Measurements from ENCODE around the gene PLTP. TPM values are rescaled to one million over a fixed set of nuclear protein-coding genes. Genes with fewer than 3 reads are reported as not detected.

The PLTP gene
- total and polyA plus RNA-seq, 2 of the 13 experiments (the other 11 are each of a cell fraction or from before 2014, with no cell fraction given) = 16.9 to 28.6 TPM

DNA sequence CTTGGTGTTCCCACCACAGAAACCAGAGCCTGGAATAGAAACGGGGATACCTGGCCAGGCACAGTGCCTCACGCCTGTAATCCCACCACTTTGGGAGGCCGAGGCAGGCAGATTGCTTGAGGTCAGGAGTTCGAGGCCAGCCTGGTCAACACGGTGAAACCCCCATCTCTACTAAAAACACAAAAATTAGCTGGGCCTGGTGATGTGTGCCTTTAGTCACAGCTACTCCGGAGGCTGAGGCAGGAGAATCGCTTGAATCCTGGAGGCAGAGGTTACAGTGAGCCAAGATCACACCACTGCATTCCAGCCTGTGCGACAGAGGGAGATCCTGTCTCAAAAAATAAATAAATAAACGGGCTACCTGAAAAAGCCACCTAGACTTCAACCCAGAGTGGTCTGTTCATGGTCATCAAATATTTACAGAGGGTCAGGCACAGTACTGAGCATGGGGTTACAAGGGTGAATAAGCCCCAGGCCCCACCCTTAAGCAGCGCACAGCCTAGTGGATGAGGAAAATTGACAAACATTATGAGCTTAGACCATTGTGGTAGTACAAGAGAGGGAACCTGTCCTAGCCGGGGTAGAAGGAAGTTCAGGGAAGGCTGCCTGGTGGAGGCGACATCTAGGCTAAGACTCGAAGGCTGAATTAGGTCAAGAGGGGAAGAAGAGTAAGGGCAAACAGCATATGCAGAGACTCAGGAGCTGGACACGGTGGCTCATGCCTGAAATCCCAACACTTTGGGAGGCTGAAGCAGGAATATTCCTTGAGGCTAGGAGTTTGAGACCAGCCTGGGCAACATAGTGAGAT is 15.3 kb upstream of the PLTP start (continued):
- TF ChIP-seq, protein P1, sequence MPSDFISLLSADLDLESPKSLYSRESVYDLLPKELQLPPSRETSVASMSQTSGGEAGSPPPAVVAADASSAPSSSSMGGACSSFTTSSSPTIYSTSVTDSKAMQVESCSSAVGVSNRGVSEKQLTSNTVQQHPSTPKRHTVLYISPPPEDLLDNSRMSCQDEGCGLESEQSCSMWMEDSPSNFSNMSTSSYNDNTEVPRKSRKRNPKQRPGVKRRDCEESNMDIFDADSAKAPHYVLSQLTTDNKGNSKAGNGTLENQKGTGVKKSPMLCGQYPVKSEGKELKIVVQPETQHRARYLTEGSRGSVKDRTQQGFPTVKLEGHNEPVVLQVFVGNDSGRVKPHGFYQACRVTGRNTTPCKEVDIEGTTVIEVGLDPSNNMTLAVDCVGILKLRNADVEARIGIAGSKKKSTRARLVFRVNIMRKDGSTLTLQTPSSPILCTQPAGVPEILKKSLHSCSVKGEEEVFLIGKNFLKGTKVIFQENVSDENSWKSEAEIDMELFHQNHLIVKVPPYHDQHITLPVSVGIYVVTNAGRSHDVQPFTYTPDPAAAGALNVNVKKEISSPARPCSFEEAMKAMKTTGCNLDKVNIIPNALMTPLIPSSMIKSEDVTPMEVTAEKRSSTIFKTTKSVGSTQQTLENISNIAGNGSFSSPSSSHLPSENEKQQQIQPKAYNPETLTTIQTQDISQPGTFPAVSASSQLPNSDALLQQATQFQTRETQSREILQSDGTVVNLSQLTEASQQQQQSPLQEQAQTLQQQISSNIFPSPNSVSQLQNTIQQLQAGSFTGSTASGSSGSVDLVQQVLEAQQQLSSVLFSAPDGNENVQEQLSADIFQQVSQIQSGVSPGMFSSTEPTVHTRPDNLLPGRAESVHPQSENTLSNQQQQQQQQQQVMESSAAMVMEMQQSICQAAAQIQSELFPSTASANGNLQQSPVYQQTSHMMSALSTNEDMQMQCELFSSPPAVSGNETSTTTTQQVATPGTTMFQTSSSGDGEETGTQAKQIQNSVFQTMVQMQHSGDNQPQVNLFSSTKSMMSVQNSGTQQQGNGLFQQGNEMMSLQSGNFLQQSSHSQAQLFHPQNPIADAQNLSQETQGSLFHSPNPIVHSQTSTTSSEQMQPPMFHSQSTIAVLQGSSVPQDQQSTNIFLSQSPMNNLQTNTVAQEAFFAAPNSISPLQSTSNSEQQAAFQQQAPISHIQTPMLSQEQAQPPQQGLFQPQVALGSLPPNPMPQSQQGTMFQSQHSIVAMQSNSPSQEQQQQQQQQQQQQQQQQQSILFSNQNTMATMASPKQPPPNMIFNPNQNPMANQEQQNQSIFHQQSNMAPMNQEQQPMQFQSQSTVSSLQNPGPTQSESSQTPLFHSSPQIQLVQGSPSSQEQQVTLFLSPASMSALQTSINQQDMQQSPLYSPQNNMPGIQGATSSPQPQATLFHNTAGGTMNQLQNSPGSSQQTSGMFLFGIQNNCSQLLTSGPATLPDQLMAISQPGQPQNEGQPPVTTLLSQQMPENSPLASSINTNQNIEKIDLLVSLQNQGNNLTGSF (CRISPR knock-in tag; IDR thresholded peaks at IDR 0.05) = no peak; the same call in 1 of the 2 replicates
- TF ChIP-seq MYNN (CRISPR knock-in tag; IDR thresholded peaks at IDR 0.05; ENCODE audit: low read depth) (no peak), ZNF891 (CRISPR knock-in tag; IDR thresholded peaks at IDR 0.05) (0 out of 2 replicates have a peak, but pooled peaks have one; percentile 48), SOX6 (IDR thresholded peaks at IDR 0.05) (no peak), SOX6 (CRISPR knock-in tag; IDR thresholded peaks at IDR 0.05) (peak; percentile 96), CHD4 (IDR thresholded peaks at IDR 0.05; ENCODE audit: borderline replicate concordance, low read length) (peak; percentile 86; the same call in 1 of the 2 replicates), EEA1 (CRISPR knock-in tag; IDR thresholded peaks at IDR 0.05; ENCODE audit: borderline replicate concordance) (peak; percentile 56; the same call in 1 of the 2 replicates), DBP (CRISPR knock-in tag; IDR thresholded peaks at IDR 0.05; ENCODE audit: not compliant biosample characterization) (no peak), RBFOX2 (IDR thresholded peaks at IDR 0.05; ENCODE audit: low read depth, low read length) (no peak), DPF2 (CRISPR knock-in tag; IDR thresholded peaks at IDR 0.05; ENCODE audit: borderline replicate concordance, low read depth) (peak; percentile 91), GATAD2A (CRISPR knock-in tag; IDR thresholded peaks at IDR 0.05) (peak; percentile 97), SRF (IDR thresholded peaks at IDR 0.05; ENCODE audit: low read depth, low read length) (no peak), TOE1 (CRISPR knock-in tag; IDR thresholded peaks at IDR 0.05) (0 out of 2 replicates have a peak, but pooled peaks have one; percentile 94), POLR2AphosphoS5 (IDR thresholded peaks at IDR 0.05; ENCODE audit: low read depth, low read length) (no peak), GFI1 (CRISPR knock-in tag; IDR thresholded peaks at IDR 0.05; ENCODE audit: borderline replicate concordance) (peak; percentile 94), ZNF329 (CRISPR knock-in tag; IDR thresholded peaks at IDR 0.05; ENCODE audit: low read depth) (no peak), FOXK2 (IDR thresholded peaks at IDR 0.05) (peak; percentile 26; the same call in 1 of the 2 replicates), FOXM1 (CRISPR knock-in tag; IDR thresholded peaks at IDR 0.05) (no peak), ZNF703 (CRISPR knock-in tag; IDR thresholded peaks at IDR 0.05; ENCODE audit: borderline replicate concordance) (peak; percentile 57; the same call in 1 of the 2 replicates), ZNF251 (CRISPR knock-in tag; IDR thresholded peaks at IDR 0.05) (no peak; the same call in 1 of the 2 replicates)
- TF ChIP-seq, protein P2, sequence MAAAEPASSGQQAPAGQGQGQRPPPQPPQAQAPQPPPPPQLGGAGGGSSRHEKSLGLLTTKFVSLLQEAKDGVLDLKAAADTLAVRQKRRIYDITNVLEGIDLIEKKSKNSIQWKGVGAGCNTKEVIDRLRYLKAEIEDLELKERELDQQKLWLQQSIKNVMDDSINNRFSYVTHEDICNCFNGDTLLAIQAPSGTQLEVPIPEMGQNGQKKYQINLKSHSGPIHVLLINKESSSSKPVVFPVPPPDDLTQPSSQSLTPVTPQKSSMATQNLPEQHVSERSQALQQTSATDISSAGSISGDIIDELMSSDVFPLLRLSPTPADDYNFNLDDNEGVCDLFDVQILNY (CRISPR knock-in tag; conservative IDR thresholded peaks at IDR 0.05) = no peak
- TF ChIP-seq, protein P3, sequence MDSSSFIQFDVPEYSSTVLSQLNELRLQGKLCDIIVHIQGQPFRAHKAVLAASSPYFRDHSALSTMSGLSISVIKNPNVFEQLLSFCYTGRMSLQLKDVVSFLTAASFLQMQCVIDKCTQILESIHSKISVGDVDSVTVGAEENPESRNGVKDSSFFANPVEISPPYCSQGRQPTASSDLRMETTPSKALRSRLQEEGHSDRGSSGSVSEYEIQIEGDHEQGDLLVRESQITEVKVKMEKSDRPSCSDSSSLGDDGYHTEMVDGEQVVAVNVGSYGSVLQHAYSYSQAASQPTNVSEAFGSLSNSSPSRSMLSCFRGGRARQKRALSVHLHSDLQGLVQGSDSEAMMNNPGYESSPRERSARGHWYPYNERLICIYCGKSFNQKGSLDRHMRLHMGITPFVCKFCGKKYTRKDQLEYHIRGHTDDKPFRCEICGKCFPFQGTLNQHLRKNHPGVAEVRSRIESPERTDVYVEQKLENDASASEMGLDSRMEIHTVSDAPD (CRISPR knock-in tag; IDR thresholded peaks at IDR 0.05) = no peak; the same call in 1 of the 2 replicates

Measured in HepG2 (cell line).